ENCODE results near the gene REV3L.

GRCh38 chr6:111464184-111464583, 18.8 kb downstream of the REV3L start:
- TF ChIP-seq POLR2A (IDR thresholded peaks at IDR 0.05) (no peak), CTCF (IDR thresholded peaks at IDR 0.05 in 4 of 5, conservative IDR thresholded peaks at IDR 0.05 in 1 of 5) (no peak)

All from gastrocnemius medialis (tissue), 4 donors.